Activated T-cell treated with anti-CD3 and anti-CD28 coated beads for 4 hours (primary cell): Measurements from ENCODE around the gene TP53RK.
"Not testable (repeated sequence)": the region's sequence is repeated elsewhere in the genome, so short reads cannot be mapped to it uniquely, and the experiment has no call there.

Source experiments
- DNase-seq: peaks from one replicate; pipeline ENCODE4 v3.0.0-alpha.2; 2020

The TP53RK gene

DNA sequence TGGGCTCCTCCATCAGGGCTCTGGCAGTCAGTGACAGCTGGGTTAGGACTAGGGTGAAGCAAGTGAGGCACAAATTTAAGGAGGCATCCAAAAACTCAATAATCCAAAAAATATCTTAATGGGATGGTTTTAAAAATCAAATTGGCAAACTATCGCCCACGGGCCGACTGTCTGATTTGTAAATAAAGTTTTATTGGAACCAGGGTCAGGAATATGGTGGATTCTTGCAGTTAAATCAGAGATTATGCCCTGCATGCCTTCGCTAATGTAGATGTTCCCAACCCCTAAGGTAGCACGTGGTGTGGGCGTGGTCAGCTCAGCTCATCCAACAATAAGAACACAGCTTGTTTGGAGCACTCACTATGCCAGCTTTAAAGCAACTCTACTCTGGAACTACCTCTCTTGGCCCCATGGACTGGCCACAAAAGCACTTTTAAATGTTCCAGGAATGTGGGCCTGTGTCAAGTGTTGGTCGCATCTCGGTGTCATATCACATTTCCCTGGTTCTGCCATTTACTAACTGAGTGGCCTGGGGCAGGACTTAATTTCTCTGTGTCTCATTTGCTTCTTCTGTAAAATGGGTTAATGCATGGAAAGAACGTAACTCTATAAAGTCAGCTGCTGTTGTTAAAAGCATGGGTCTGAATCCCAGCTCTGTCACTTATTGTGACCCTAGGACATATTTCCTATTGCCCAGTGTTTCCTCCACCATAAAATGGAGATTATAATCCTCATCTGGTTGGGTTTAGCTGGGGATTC, 7.0 kb downstream of the TP53RK start:
- no peak for DNase-seq

- peak; percentile 69 for DNase-seq
Measured at GRCh38 chr20:46681032-46681854, 8.0 kb downstream of the TP53RK start.

DNA sequence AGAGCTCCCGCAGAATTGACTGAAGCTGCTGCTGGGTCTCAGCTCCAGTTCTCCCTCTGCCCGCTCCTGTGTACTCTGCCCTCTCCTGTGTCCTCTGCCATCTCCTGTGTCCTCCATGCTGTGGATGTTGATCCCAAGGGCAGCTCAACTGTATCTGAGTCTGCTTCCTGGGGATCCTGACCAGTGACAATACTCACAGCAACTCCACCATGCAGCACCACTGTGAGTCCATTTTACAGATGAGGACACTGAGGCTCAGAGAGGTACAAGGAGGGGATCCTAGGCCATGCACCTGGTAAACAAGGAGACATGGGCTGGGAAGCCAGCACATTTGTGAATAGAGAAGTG, 8.6 kb downstream of the TP53RK start:
- no peak for DNase-seq

- no peak for DNase-seq
Measured at GRCh38 chr20:46678516-46678915, 10.7 kb downstream of the TP53RK start.

GRCh38 chr20:46677608-46678007, 11.6 kb downstream of the TP53RK start:
- no peak for DNase-seq

DNA sequence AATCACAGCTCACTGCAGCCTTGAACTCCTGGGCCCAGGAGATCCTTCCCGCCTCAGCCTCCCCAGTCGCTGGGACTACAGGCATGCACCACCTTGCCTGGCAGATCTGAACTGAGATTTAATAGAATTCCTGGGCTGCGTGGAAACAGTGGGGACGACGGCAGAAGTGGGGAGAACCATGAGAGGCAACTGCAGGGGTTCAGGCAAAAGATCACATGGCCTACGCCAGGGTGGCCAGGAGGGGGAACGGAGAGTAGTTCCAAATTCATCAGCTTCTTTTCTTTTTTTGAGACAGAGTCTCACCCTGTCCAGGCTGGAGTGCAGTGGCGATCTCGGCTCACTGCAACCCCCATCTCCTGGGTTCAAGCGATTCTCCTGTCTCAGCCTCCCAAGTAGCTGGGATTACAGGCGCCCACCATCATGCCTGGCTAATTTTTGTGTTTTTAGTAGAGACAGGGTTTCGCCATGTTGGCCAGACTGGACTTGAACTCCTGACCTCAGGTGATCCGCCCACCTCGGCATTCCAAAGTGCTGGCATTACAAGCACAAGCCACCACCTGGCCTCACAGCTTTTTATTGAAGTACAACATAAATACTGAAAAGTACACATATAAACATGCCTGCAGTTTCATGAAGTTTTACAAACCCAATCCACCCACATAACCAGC, 12.5 kb downstream of the TP53RK start:
- DNase-seq, result not testable (repeated sequence)

- DNase-seq, result no peak
Measured at GRCh38 chr20:46674253-46675083, 14.8 kb downstream of the TP53RK start.

- no peak for DNase-seq
Measured at GRCh38 chr20:46673394-46674252, 15.6 kb downstream of the TP53RK start.

GRCh38 chr20:46672543-46673148, 16.6 kb downstream of the TP53RK start:
- DNase-seq, result no peak

DNA sequence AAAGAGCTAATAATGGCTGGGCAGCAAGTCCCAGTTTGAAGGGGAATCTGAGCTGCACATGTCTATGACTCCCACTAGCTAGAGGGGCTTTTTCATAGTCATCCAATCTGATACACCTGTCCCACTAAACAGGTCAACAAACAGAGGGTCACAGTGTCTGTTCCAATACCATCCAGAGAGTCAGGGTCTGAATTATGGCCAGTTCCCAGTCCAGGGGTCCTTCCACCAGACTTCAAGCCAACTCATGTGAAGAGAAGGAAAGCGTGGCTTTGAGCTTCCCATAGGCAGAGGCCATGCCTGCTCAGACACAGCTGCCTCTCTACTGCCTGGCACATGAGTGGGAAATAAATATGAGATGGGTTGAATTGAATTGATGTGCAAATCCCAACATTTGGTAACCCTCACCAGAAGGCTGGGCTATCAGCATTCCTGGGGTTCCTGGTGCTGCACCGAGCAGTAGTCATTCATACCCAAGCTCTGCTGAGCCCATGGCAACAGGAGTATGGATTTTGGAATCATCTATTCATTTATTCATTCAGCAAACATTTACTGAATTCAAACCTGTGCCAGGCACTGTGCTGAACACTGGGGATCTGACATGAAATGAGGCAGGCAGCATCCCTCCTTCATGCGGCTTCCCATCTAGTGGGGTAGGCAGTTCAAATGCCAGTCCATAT, 17.2 kb downstream of the TP53RK start:
- DNase-seq, result no peak

DNA sequence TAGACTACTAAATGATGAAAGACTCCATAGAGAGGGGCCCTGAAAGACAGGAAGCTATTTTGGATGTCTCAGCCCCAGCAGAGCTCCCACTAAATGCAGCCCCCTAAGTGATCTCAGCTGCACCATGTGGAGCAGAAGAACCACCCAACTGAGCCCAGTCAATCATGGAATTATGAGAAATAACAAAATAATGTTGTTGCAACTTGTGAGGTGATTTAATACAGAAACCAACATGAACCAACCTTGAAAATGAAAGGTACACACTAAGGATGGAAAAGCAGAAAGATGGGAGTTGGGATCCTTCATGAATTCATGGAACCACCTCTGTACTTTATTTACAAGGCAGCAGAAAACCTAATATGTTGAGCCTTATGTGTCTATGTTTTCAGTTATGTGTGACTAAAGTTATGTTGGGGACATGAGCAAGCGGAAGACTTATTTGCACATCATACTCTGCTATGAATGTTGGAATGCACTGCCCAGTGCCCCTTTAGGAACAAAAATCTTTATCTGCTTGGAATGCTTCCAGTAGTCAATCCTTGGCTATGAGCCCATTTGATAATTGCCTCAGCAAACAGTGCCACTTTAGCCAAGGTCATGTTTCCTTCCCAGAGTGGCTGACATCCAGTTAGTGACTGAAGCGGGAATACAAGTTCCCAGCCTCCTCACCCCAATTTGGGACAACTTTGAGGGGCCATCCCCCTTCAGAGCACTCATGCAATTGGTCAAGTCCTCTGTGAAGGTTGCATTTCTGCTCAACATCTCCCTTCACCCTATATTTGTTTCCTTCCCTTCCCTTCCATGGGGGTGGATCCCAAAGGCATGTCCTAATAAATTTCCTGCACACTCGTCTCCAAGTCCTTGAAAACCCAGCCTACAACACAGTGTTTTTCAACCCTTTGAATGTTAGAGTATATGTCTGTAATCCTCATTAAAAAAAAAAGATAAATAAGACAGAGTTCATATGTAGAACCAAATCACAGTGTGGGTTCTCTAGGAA, 18.4 kb downstream of the TP53RK start:
- no peak for DNase-seq

- DNase-seq, result no peak
Measured at GRCh38 chr20:46670228-46670584, 19.0 kb downstream of the TP53RK start.

DNA sequence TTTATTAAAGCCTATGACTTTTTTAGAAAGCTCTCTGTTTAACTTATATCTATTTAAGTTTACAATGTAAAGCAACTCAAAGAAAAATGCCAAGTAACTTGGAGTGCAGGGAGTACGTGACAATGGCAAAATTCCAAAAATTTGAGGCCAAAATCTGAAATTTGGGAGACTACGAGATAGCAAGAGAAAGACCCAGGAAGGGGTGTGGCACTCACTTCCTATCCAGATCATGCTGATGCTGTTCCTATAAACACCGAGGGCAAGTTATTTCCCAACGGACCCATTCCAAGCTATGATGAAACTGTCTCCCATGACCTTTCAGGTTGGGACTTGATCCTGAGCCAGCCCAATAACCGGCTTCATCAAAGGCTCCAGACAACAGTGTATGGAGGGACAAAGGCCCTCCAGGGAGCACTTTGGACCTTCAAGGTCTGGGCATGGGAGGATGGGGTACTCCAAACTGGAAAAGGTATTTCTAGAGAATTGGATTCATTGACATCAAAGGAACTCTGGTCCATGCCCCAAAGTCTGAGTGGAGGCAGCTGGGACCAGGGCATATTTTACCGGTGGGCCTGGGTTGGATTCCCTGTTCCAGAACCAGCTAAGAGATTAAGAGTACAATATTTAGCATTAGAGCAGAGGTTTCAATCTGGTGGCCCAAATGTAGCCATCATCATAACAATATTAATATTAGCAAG, 22.3 kb downstream of the TP53RK start:
- no peak for DNase-seq

- DNase-seq, result no peak
Measured at GRCh38 chr20:46666306-46666705, 22.9 kb downstream of the TP53RK start.

GRCh38 chr20:46665602-46666001, 23.6 kb downstream of the TP53RK start:
- DNase-seq, result no peak

DNA sequence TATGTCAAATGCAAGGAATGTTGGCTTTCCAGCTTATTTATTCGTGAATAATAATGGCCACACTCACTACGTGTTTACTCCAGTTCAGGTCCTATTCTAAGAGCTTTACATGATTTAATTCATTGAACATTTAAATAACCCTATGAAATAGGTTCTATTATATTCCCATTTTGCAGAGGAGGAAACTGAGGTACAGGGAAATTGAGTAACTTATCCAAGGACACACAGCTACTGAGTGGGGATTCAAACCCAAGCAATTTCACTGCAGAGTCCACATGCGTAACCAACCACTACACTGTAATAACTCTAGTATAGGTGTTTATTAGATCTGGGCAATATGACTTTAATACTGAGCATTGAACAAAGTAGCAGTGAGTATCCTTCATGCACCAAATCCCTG, 25.7 kb downstream of the TP53RK start:
- no peak for DNase-seq

DNA sequence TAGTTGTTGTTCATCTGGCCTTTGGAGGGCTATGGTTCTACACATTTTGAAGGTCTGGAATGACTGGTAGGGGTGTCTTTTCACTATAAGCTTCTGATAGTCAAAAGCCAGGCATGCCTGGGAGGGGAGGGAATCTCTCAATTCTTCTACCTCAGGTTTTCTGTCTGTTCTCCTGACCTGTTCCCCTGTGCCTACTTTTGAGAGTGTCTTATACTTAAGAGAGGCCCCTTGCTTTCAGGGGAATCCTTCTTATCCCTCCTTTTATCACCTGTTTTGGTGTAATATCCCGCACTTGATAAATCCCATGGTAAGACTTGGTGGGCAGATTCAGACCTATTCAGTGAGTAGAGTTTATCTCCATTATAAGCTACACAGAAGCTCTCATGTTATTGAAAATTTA, 27.6 kb downstream of the TP53RK start:
- no peak for DNase-seq

DNA sequence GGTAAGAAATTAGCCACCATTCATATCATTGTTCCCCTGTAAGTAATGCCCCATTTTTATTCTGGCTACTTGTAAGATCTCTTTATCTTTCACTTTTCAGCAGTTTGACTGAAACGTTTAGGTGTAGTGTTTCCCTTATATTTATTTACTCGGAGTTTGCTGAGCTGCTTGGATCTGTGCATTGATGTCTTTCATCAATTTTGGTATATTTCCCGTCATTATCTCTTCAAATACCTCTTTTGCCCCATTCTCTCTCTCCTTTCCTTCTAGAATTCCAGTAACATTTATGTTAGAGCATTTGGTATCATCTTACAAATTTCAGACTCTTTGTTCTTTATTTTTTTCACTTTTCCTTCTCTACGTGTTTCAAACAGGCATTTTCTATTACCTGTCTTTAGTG, 28.8 kb downstream of the TP53RK start:
- no peak for DNase-seq

DNA sequence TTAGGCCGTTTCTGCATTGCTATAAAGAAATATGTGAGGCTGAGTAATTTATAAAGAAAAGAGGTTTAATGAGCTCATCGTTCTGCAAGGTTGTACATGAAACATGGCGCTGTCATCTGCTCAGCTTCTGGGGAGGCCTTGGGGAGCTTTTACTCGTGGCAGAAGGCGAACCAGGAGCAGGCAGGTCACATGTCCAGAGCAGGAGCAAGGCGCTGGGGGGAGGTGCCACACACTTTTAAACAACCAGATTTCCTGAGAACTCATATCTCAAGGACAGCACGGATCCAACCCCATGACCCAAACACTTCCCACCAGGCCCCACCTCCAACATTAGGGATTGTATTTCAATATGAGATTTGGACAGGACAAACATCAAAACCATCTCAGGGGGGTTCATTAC, 31.6 kb downstream of the TP53RK start:
- no peak for DNase-seq
